Activated CD8-positive, alpha-beta memory T cell treated with anti-CD3 and anti-CD28 coated beads, Interleukin-2, amount 50 U/mL, for 48 hours (primary cell): ENCODE results near the gene TMEM140.
"Not testable (repeated sequence)": the region's sequence is repeated elsewhere in the genome, so short reads cannot be mapped to it uniquely, and the experiment has no call there.

ENCODE experiments used
- DNase-seq: peaks from one replicate; pipeline ENCODE4 v3.0.0-alpha.2; 2020

Gene TMEM140

GRCh38 chr7:135159359-135160085 lies 11.7 kb downstream of the TMEM140 start:
- DNase-seq, result no peak

- DNase-seq, result no peak
Measured at GRCh38 chr7:135160098-135160857, 12.4 kb downstream of the TMEM140 start.

GRCh38 chr7:135160858-135161653 lies 13.2 kb downstream of the TMEM140 start:
- DNase-seq, result no peak

- no peak for DNase-seq
Measured at GRCh38 chr7:135161669-135162068, 13.8 kb downstream of the TMEM140 start.

GRCh38 chr7:135162382-135163001 lies 14.6 kb downstream of the TMEM140 start:
- no peak for DNase-seq

- no peak for DNase-seq
Measured at GRCh38 chr7:135164357-135165061, 16.6 kb downstream of the TMEM140 start.

GRCh38 chr7:135165862-135166261 lies 18.0 kb downstream of the TMEM140 start:
- no peak for DNase-seq

GRCh38 chr7:135166338-135166990 lies 18.6 kb downstream of the TMEM140 start:
- DNase-seq, result no peak

- DNase-seq, result no peak
Measured at GRCh38 chr7:135167365-135167917, 19.6 kb downstream of the TMEM140 start.

GRCh38 chr7:135168001-135168400 lies 20.1 kb downstream of the TMEM140 start:
- DNase-seq, result no peak

- DNase-seq, result no peak
Measured at GRCh38 chr7:135168489-135169140, 20.7 kb downstream of the TMEM140 start.

GRCh38 chr7:135169141-135169963 lies 21.5 kb downstream of the TMEM140 start:
- peak; percentile 81 for DNase-seq

- DNase-seq, result no peak
Measured at GRCh38 chr7:135169964-135170273, 22.0 kb downstream of the TMEM140 start.

- peak; percentile 95 for DNase-seq
Measured at GRCh38 chr7:135170274-135170997, 22.6 kb downstream of the TMEM140 start, which contains the start of gene CYREN. CYREN (minus strand) TSS chr7:135170707; CDS start chr7:135168922, 1,785 bp downstream.

GRCh38 chr7:135170998-135171481 lies 23.2 kb downstream of the TMEM140 start:
- DNase-seq, result not testable (repeated sequence)

GRCh38 chr7:135171581-135172291 lies 23.9 kb downstream of the TMEM140 start:
- not testable (repeated sequence) for DNase-seq

- DNase-seq, result not testable (repeated sequence)
Measured at GRCh38 chr7:135173916-135174315, 26.0 kb downstream of the TMEM140 start.

GRCh38 chr7:135174941-135175340 lies 27.1 kb downstream of the TMEM140 start:
- no peak for DNase-seq
